Trophoblast cell (in vitro differentiated cells and primary cell): ENCODE measurements around the gene NUMA1.

ENCODE experiments used
- DNase-seq, 2 donors: peaks; one replicate each; pipeline ENCODE4 v3.0.0-alpha.2; 2016
- H2AFZ ChIP-seq: 2 replicates; pipeline ENCODE4 v1.6.1; 2013; ENCODE audit warnings: low read length, moderate library complexity, mild to moderate bottlenecking; ENCODE audit not compliant: insufficient read depth, poor library complexity
- H2AK5ac ChIP-seq: 2 replicates; pipeline ENCODE4 v1.6.1; 2013; ENCODE audit warnings: mild to moderate bottlenecking, low read length
- H2BK120ac ChIP-seq: 2 replicates; pipeline ENCODE4 v1.6.1; 2013; ENCODE audit warnings: low read length, mild to moderate bottlenecking, moderate library complexity; ENCODE audit not compliant: insufficient read depth, poor library complexity
- H2BK12ac ChIP-seq: 2 replicates; pipeline ENCODE4 v1.6.1; 2013; ENCODE audit warnings: mild to moderate bottlenecking, low read length, moderate library complexity
- H2BK5ac ChIP-seq: 2 replicates; pipeline ENCODE4 v1.6.1; 2013; ENCODE audit warnings: low read length, low read depth, moderate library complexity, mild to moderate bottlenecking; ENCODE audit not compliant: poor library complexity
- H3K14ac ChIP-seq: 2 replicates; pipeline ENCODE4 v1.6.1; 2013; ENCODE audit warnings: mild to moderate bottlenecking, low read length
- H3K18ac ChIP-seq: 2 replicates; pipeline ENCODE4 v1.6.1; 2013; ENCODE audit warnings: mild to moderate bottlenecking, low read length
- H3K23ac ChIP-seq: 2 replicates; pipeline ENCODE4 v1.6.1; 2013; ENCODE audit warnings: low read length
- H3K27ac ChIP-seq: 2 replicates; pipeline ENCODE4 v1.5.1; 2013; ENCODE audit warnings: low read depth, mild to moderate bottlenecking, inconsistent platforms, low read length, moderate library complexity
- H3K27me3 ChIP-seq: 2 replicates; pipeline ENCODE4 v1.6.1; 2013; ENCODE audit warnings: inconsistent platforms, mild to moderate bottlenecking, low read length, moderate library complexity; ENCODE audit not compliant: insufficient read depth
- H3K36me3 ChIP-seq, 2 experiments: 1 replicate in 1 of 2; 2 replicates in 1 of 2; pipeline ENCODE4 v1.6.1; 2013; ENCODE audit warnings: low read length in 2 of 2, mild to moderate bottlenecking in 2 of 2, moderate library complexity in 1 of 2; ENCODE audit not compliant: insufficient read depth in 2 of 2, control insufficient read depth in 1 of 2
- H3K4ac ChIP-seq: 2 replicates; pipeline ENCODE4 v1.6.1; 2013; ENCODE audit warnings: low read depth, mild to moderate bottlenecking, low read length, moderate library complexity
- H3K4me1 ChIP-seq, 2 experiments: 1 replicate in 1 of 2; 2 replicates in 1 of 2; pipeline ENCODE4 v1.6.1; 2013; ENCODE audit warnings: low read length in 2 of 2, mild to moderate bottlenecking in 2 of 2, moderate library complexity in 1 of 2; ENCODE audit not compliant: insufficient read depth in 2 of 2, control insufficient read depth in 1 of 2
- H3K4me2 ChIP-seq: 2 replicates; pipeline ENCODE4 v1.6.1; 2013; ENCODE audit warnings: inconsistent platforms, mild to moderate bottlenecking, low read length, moderate library complexity
- H3K4me3 ChIP-seq: 2 replicates; pipeline ENCODE4 v1.5.1; 2013; ENCODE audit warnings: mild to moderate bottlenecking, low read depth, low read length, inconsistent platforms
- H3K79me1 ChIP-seq: one replicate; pipeline ENCODE4 v1.6.1; 2013; ENCODE audit warnings: low read length
- H3K79me2 ChIP-seq: 2 replicates; pipeline ENCODE4 v1.6.1; 2013; ENCODE audit warnings: low read length, mild to moderate bottlenecking; ENCODE audit not compliant: control insufficient read depth, insufficient read depth, poor library complexity
- H3K9ac ChIP-seq: 2 replicates; pipeline ENCODE4 v1.6.1; 2013; ENCODE audit warnings: mild to moderate bottlenecking, low read length
- H3K9me3 ChIP-seq: 2 replicates; pipeline ENCODE4 v1.6.1; 2013; ENCODE audit warnings: low read depth, mild to moderate bottlenecking, control low read depth, inconsistent platforms, low read length; ENCODE audit not compliant: insufficient read depth
- H4K12ac ChIP-seq: 2 replicates; pipeline ENCODE4 v1.6.1; 2013; ENCODE audit warnings: low read depth, mild to moderate bottlenecking, low read length, moderate library complexity
- H4K8ac ChIP-seq: 2 replicates; pipeline ENCODE4 v1.6.1; 2013; ENCODE audit warnings: low read depth, mild to moderate bottlenecking, low read length, moderate library complexity
- H4K91ac ChIP-seq: one replicate; pipeline ENCODE4 v1.6.1; 2013; ENCODE audit warnings: low read depth, mild to moderate bottlenecking, low read length, moderate library complexity
- WGBS: extraction: QIAGEN DNeasy Blood & Tissue Kit; methylation state at CpG from one replicate; pipeline ENCODE4 v1.1.7; 2013; ENCODE audit warnings: missing lambda C conversion rate; ENCODE audit not compliant: insufficient read length, insufficient coverage; ENCODE audit errors: extremely low coverage; 5-methylcytosine and 5-hydroxymethylcytosine counted together

The NUMA1 gene

GRCh38 chr11:71979094-71979493 is 101.2 kb downstream of the NUMA1 start:
- Histone ChIP-seq H2BK12ac (no peak overlapping the region), H3K27me3 (no peaks in the 10 kb centered on the region), H3K79me2 (no peaks in the 10 kb centered on the region), H3K4me3 (no peak overlapping the region), H3K79me1 (no peaks in the 10 kb centered on the region), H4K91ac (no peak overlapping the region), H3K18ac (no peak overlapping the region), H4K12ac (no peak overlapping the region), H2AK5ac (no peak overlapping the region), H3K4ac (no peak overlapping the region), H3K9ac (no peak overlapping the region), H2BK5ac (no peak overlapping the region), H3K36me3 (peaks cover 6% of the 10 kb centered on the region in 2 experiments), H3K4me1 (no peaks in the 10 kb centered on the region), H3K14ac (no peak overlapping the region), H2AFZ (no peak overlapping the region), H3K9me3 (no peaks in the 10 kb centered on the region), H3K27ac (no peak overlapping the region), H3K4me2 (no peak overlapping the region), H3K23ac (no peak overlapping the region), H4K8ac (no peak overlapping the region), H2BK120ac (no peak overlapping the region)
- WGBS, result no CpG with 5 or more reads among the region's 4 CpGs
- DNase-seq, result no peak

GRCh38 chr11:71977743-71978418 is 102.5 kb downstream of the NUMA1 start:
- WGBS, result no CpG with 5 or more reads among the region's 7 CpGs
- no peak overlapping the region for H4K91ac ChIP-seq
- H2BK5ac ChIP-seq, result no peak overlapping the region
- H3K79me2 ChIP-seq, result no peaks in the 10 kb centered on the region
- no peaks in the 10 kb centered on the region for H3K9me3 ChIP-seq
- no peak overlapping the region for H4K8ac ChIP-seq
- no peak overlapping the region for H3K27ac ChIP-seq
- no peaks in the 10 kb centered on the region for H3K79me1 ChIP-seq
- H3K27me3 ChIP-seq, result no peaks in the 10 kb centered on the region
- peak; percentile 76 to 90 for DNase-seq
- peaks cover 0 to 5% of the 10 kb centered on the region in 2 experiments for H3K36me3 ChIP-seq
- H2BK120ac ChIP-seq, result no peak overlapping the region
- no peak overlapping the region for H3K23ac ChIP-seq
- H2BK12ac ChIP-seq, result no peak overlapping the region
- no peak overlapping the region for H2AFZ ChIP-seq
- no peaks in the 10 kb centered on the region for H3K4me1 ChIP-seq
- no peak overlapping the region for H3K18ac ChIP-seq
- H3K9ac ChIP-seq, result no peak overlapping the region
- H3K4ac ChIP-seq, result no peak overlapping the region
- H3K4me3 ChIP-seq, result no peak overlapping the region
- no peak overlapping the region for H4K12ac ChIP-seq
- no peak overlapping the region for H3K14ac ChIP-seq
- H3K4me2 ChIP-seq, result no peak overlapping the region
- no peak overlapping the region for H2AK5ac ChIP-seq

- DNase-seq, result no peak
- WGBS, result no CpG with 5 or more reads among the region's 1 CpG
- no peak overlapping the region for H2BK120ac ChIP-seq
- H3K36me3 ChIP-seq, result peaks cover 3 to 5% of the 10 kb centered on the region in 2 experiments
- H3K4me2 ChIP-seq, result no peak overlapping the region
- H2BK12ac ChIP-seq, result no peak overlapping the region
- H3K9me3 ChIP-seq, result no peaks in the 10 kb centered on the region
- no peak overlapping the region for H3K9ac ChIP-seq
- no peak overlapping the region for H4K91ac ChIP-seq
- no peak overlapping the region for H2AFZ ChIP-seq
- H4K8ac ChIP-seq, result no peak overlapping the region
- no peak overlapping the region for H3K4ac ChIP-seq
- H3K4me3 ChIP-seq, result no peak overlapping the region
- H3K23ac ChIP-seq, result no peak overlapping the region
- no peaks in the 10 kb centered on the region for H3K4me1 ChIP-seq
- H3K27me3 ChIP-seq, result no peaks in the 10 kb centered on the region
- H3K14ac ChIP-seq, result no peak overlapping the region
- H3K79me1 ChIP-seq, result no peaks in the 10 kb centered on the region
- no peak overlapping the region for H4K12ac ChIP-seq
- H2BK5ac ChIP-seq, result no peak overlapping the region
- H3K27ac ChIP-seq, result no peak overlapping the region
- H3K79me2 ChIP-seq, result no peaks in the 10 kb centered on the region
- H2AK5ac ChIP-seq, result no peak overlapping the region
- no peak overlapping the region for H3K18ac ChIP-seq
These were observed 103.3 kb downstream of the NUMA1 start for GRCh38 chr11:71977090-71977489.

GRCh38 chr11:71976551-71976950 is 103.8 kb downstream of the NUMA1 start:
- H2AK5ac ChIP-seq, result no peak overlapping the region
- H3K18ac ChIP-seq, result no peak overlapping the region
- peaks cover 3 to 5% of the 10 kb centered on the region in 2 experiments for H3K36me3 ChIP-seq
- H2AFZ ChIP-seq, result no peak overlapping the region
- H3K4me2 ChIP-seq, result no peak overlapping the region
- no peak overlapping the region for H3K23ac ChIP-seq
- H3K79me2 ChIP-seq, result no peaks in the 10 kb centered on the region
- no peak overlapping the region for H3K27ac ChIP-seq
- H3K9ac ChIP-seq, result no peak overlapping the region
- H2BK12ac ChIP-seq, result no peak overlapping the region
- H3K79me1 ChIP-seq, result no peaks in the 10 kb centered on the region
- no peak overlapping the region for H2BK5ac ChIP-seq
- DNase-seq, result no peak
- H3K4me1 ChIP-seq, result no peaks in the 10 kb centered on the region
- no peak overlapping the region for H4K12ac ChIP-seq
- no peak overlapping the region for H4K8ac ChIP-seq
- no peak overlapping the region for H3K14ac ChIP-seq
- H3K9me3 ChIP-seq, result no peaks in the 10 kb centered on the region
- H2BK120ac ChIP-seq, result no peak overlapping the region
- no peak overlapping the region for H4K91ac ChIP-seq
- H3K27me3 ChIP-seq, result no peaks in the 10 kb centered on the region
- H3K4me3 ChIP-seq, result no peak overlapping the region
- WGBS, result no CpG with 5 or more reads among the region's 5 CpGs
- H3K4ac ChIP-seq, result no peak overlapping the region
